GM18502 (cell line): ENCODE data around the gene DQX1.
A peak's percentile ranks its signal among the peaks of the same experiment; 100 is the strongest.

Source experiments
- ATAC-seq: cut with Tn5 transposase; IDR thresholded peaks from one replicate; pipeline ENCODE4 v1.9.1; 2021; ENCODE audit warnings: mild to moderate bottlenecking; ENCODE audit not compliant: unreplicated experiment, poor library complexity

The DQX1 gene

GRCh38 chr2:74512744-74513604 is 13.1 kb downstream of the DQX1 start:
- no peak for ATAC-seq

GRCh38 chr2:74511104-74511989 is 14.7 kb downstream of the DQX1 start:
- no peak for ATAC-seq

- ATAC-seq = no peak
These were observed 15.8 kb downstream of the DQX1 start for GRCh38 chr2:74510272-74510671.

- ATAC-seq = no peak
These were observed 18.0 kb downstream of the DQX1 start for GRCh38 chr2:74507926-74508520.

GRCh38 chr2:74507145-74507925 is 18.7 kb downstream of the DQX1 start, which contains the start of gene PCGF1:
PCGF1 (minus strand) TSS chr2:74507695; CDS start chr2:74507668, 27 bp downstream.
- peak; percentile 91 for ATAC-seq

GRCh38 chr2:74505448-74506246 is 20.4 kb downstream of the DQX1 start:
- ATAC-seq = no peak

GRCh38 chr2:74504591-74504990 is 21.4 kb downstream of the DQX1 start:
- no peak for ATAC-seq

- ATAC-seq = no peak
These were observed 22.2 kb downstream of the DQX1 start for GRCh38 chr2:74503506-74504475.

GRCh38 chr2:74502720-74503505 is 23.1 kb downstream of the DQX1 start:
- peak; percentile 40 for ATAC-seq

GRCh38 chr2:74502147-74502719 is 23.8 kb downstream of the DQX1 start:
- ATAC-seq = no peak

GRCh38 chr2:74501335-74502071 is 24.5 kb downstream of the DQX1 start:
- no peak for ATAC-seq

GRCh38 chr2:74500578-74500946 is 25.5 kb downstream of the DQX1 start:
- no peak for ATAC-seq

- no peak for ATAC-seq
These were observed 26.0 kb downstream of the DQX1 start for GRCh38 chr2:74499940-74500577.

GRCh38 chr2:74499267-74499939 is 26.6 kb downstream of the DQX1 start, which contains the start of gene LBX2:
LBX2 (minus strand) TSS chr2:74499603; CDS start chr2:74499537, 66 bp downstream.
- ATAC-seq = no peak
